ENCODE data around the gene FAM81B. TPM values are rescaled to one million over a fixed set of nuclear protein-coding genes. Genes with fewer than 3 reads are reported as not detected.

The FAM81B gene
- total RNA-seq, 1 donor from 2014 or later, result not detected

DNA sequence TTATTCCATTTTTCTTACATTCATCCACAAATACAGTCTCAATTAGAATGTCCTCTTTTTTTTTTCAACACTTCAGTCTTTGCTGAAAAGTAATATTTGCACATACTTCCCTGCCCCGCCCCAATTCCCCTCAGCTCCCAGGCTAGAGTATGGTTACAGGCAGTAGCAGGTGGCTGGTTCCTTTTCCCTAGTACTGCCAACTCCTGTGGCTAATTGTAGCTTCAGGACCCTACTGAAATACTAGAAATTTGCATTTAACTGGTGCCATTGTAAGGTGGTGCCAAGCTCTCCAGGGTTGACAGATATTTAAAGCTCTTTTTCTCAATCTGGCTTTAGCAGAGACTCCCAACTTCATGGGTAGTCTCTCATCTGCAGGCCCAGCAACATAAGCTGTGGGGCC, 80.3 kb downstream of the FAM81B start:
- DNase-seq (ENCODE audit: low read depth), result peak; percentile 89

DNA sequence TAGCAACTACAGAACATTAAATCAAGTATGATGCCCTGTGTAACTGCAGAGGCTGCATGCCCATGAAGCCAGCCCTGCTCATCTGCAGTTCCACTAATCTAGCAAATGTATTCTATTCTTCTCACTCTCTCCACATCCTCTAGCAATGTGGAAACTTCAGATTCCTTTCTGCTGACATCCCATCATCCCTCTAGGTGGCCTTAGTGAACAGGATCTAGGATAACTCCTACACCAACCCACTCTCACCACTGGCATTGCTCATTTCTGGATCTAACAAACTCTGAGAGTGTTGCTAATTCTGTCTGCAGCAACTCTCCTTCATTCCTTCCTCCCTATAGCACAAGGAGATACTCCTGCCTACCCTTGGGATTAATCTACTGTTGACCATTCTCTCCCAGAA, 80.8 kb downstream of the FAM81B start:
- DNase-seq (ENCODE audit: low read depth), result peak; percentile 85

DNA sequence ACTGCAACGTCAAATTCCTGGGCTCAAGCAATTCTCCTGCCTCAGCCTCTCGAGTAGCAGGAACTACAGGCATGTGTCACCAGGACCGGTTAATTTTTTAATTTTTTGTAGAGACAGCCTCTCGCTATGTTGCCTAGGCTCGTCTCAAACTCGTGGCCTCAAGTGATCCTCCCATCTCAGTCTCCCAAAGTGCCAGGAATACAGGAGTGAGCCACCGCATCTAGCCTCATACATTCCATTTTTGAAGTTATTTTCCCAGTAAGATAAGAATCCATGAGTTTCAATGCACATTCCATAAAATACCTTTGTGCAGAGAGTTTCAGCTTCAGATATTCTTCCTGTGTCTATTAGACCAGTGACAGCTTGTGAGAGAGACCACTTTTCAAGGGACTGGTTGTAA, 93.3 kb downstream of the FAM81B start:
- DNase-seq (ENCODE audit: low read depth), result no peak

DNA sequence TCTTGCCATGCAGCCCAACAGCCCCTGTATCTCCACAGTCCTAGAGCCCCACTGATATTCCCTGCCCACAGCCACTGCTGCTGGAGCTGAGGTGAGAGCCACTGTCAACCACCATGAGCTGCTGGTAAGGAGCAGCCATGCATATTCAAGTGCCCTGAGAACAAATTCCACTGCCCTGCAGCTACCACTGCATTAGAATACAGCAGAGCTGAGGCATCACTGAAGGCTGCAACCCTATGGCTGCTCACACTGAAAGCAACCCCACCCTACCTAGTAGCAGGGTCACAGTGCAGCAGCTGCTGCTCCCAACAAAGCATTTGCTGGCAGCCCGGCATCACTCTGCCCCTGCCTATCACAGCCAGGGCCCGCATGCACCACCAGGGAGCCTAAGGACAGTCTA, 95.0 kb downstream of the FAM81B start:
- DNase-seq (ENCODE audit: low read depth), result peak; percentile 2

DNA sequence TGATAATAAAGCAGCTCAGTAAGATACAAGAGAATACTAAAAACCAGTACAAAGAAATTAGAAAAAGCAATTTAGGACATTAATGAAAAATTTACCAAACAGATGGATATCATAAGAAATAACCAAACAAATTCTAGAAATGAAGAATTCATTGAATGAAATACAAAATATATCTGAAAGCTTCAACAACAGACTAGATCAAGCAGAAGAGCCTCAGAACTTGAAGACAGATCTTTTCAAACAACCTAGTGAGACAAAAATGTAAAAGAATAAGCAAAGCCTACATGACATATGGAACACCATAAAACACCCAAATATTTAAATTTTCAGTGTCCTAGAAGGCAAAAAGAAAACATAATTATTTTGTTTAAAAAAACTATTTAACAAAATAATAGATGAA, 96.7 kb downstream of the FAM81B start:
- DNase-seq (ENCODE audit: low read depth), result no peak

Other genes starting within 250 kb of the FAM81B start
- 3.3 and 5.2 TPM in 2 replicates for gene MCTP1, start 106.3 kb upstream of the FAM81B start, total RNA-seq
- gene SKIC3, start 163.6 kb downstream of the FAM81B start, total RNA-seq, result 116 and 127 TPM in 2 replicates
- 8.5 and 9.4 TPM in 2 replicates for gene ARSK, start 163.7 kb downstream of the FAM81B start, total RNA-seq
- gene GPR150, start 228.7 kb downstream of the FAM81B start, total RNA-seq, result 0.31 and 0.53 TPM in 2 replicates

Data from myocyte (in vitro differentiated cells).